Renal cortical epithelial cell (primary cell): Measurements from ENCODE around the gene HINFP. TPM values are rescaled to one million over a fixed set of nuclear protein-coding genes. Genes with fewer than 3 reads are reported as not detected.
"Not testable (repeated sequence)": the region's sequence is repeated elsewhere in the genome, so short reads cannot be mapped to it uniquely, and the experiment has no call there.

Source experiments
- DNase-seq: peaks from one replicate; pipeline ENCODE4 v3.0.0-alpha.2; 2011; ENCODE audit warnings: low read depth
- total RNA-seq: library from RNA; depleted of rRNA; stranded (reverse); fragments of >200 nt; gene quantifications from 2 replicates; pipeline ENCODE4 v1.2.3, GENCODE V29; 2014

HINFP gene
- total RNA-seq, 1 donor from 2014 or later = 20.8 TPM

DNA sequence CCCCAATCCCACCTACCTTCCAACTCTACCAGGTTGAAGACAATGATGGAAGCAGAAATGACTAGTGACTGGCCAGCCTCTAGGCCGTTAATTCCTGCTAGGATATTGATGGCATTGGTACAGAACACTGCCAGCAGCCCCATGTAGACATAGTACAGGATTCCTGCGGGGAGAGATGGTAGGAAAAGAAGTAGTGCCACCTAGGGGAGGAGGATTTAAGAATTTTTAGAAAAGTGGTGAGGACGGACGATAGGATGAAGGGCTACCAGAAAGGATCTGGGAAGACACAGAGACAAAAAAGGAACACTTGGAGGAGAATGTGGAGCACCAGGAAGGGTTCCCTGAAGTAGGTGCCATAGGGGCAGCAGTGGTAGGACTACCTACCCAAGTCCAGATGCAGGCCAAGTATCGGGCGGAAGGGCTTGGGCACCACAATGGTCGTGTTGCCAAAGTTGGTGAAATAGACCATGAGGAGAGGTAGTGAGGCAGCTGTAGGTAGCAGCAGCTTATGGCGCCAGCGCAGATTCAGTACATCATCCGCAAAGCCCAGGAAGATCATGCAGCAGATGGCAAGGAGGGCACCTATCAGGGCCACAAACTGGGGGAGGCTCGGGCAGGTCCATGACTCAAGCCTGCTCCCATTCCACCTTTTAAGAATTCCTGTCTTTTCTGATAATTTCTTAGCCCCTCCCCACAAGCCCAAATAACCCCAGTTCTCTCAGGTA is 21.0 kb upstream of the HINFP start:
- DNase-seq = peak; percentile 56

GRCh38 chr11:119100994-119101758 is 20.2 kb upstream of the HINFP start:
- DNase-seq = no peak

DNA sequence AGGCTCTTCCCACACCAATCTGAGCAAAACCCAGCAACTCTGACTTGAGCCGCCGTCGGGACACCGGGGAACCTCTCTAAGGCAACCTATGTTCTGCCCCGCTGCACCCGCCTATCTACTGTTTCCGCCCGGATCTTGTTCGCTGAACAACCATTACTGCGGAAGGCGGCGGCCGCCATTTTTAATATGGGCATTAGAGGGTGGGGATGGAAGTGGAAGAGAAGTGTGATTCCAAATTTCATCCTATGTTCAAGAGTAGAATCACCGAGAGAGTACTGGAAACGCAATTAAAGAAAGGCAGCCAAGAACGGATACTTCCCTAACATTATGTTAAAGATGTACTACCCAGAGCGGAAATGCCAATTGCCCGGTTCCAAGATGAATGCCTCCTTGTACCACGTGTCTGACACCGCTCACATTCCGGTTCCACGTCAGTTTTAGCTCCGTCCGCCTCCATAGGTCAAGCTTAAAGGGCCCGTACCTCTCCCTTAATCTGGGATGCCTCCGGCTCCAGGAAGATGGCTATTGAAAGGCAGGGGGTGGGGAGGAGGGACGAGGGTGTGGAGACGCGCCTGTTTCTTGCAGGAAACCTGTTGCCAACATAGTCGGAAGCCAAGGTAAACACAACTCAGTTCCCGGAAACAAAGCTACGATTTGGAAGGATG is 19.5 kb upstream of the HINFP start, which contains the start of gene DPAGT1:
DPAGT1 (minus strand) TSS at position 95 of the 665 bp plus-strand sequence. CDS start 198 bp downstream, outside the sequence.
- peak; percentile 94 for DNase-seq

DNA sequence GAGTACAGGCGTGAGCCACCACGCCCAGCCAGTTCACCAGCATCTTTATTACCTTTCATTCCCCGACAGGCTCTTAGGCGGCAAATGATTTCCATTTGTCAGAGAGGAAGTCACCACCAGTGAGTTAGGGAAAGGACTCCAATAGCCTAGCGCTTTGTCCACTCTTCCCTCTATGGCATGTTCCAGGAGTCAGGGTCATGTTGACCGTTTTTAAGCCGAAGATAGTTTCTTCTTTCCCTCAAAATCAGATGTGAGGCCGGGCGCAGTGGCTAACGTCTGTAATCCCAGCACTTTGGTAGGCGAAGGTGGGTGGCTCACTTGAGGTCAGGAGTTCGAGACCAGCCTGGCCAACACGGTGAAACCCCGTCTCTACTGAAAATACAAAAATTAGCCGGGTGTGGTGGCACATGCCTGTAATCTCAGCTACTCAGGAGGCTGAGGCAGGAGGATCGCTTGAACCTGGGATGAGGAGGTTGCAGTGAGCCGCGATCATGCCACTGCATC is 18.2 kb upstream of the HINFP start:
- not testable (repeated sequence) for DNase-seq

GRCh38 chr11:119103793-119104192 is 17.6 kb upstream of the HINFP start:
- DNase-seq = no peak

DNA sequence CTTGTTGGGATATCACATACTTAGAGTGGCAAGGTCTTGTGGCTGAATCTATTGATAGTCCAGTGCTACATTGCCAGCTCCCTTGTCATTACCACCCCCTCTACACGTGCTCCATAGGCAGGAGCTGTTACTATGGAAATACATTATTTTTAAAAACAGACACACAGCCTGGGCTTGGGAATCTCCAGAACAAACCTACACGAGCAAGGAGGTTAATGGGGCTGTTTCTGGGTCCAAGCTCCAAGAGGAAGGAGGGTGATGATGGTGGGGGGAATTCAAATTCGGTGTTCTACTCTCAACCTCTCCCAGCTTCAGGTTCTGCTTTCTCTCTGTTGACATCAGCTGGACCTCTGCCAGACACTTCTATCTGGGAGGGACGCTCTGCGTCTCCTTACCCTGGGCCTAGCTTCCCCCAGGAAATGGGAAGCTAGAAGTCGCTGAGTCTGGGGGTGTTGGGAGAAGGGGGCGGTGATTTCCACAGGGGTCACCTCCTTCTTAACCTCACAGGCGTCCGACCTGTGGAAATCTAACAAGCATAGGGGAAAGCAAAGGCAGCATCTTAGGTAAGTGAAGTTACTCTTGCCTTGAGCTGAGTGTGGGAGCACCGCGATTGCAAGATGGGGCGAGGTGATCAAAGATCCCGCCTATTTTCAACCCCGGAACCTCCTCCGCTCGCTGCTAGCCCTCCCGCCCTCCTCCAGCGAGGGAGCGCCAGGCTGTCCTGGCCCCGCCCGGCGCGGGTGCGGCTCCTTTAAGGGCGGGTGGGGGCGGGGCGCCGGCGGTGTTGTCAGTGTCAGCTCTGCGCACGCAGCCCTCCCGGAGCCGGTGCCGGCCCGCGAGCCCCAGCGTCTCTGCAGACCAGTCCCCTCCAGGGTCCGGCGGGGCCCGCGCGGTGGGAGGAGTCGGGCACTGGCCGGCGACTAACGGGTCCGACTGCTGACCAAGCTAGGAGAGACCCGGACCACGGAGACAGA is 14.5 kb upstream of the HINFP start, which contains the start of gene C2CD2L:
C2CD2L (plus strand) TSS at position 781 of the 974 bp plus-strand sequence. CDS start 398 bp downstream, outside the sequence.
- peak; percentile 76 for DNase-seq

GRCh38 chr11:119107538-119108145 is 13.7 kb upstream of the HINFP start:
- no peak for DNase-seq

- peak; percentile 54 for DNase-seq
Observed at GRCh38 chr11:119108146-119108856, 13.1 kb upstream of the HINFP start.

DNA sequence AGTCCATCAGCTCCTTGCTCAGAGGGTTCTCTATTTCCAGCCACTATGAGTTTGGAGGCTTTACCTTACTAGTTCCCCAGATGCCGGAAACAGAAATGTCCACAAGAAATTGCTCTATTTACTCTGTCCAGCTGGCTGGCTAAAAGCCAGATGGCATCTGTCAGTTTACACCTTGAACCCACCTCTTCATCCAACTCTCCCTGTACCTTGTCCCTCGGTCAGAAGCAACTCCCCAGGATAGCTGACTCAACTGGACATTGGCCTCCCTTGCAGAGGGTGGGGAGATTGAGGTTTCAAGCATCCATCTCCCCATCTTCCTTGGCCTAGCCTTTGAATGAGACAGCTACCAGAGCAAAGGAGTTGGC is 12.5 kb upstream of the HINFP start:
- no peak for DNase-seq

- DNase-seq = no peak
Observed at GRCh38 chr11:119109843-119110242, 11.5 kb upstream of the HINFP start.

DNA sequence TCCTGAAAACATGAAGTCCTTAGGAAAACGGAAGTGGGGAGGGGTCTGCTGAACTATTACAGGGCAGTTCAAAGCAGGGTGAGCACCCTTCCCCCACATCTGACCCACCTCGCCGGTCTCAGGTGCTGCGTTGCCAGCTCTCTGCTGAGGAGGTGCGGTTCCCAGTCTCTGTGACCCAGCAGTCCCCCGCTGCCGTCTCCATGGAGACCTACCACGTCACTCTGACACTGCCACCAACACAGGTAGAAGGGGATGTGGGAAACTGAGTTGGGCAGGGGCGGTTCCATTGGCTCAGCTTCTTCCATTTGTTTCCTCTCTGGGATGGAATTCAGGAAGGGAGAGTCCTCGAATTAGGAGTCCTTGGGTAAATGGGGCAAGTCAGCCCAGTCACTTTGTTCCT is 10.9 kb upstream of the HINFP start:
- no peak for DNase-seq

GRCh38 chr11:119111361-119111925 is 9.9 kb upstream of the HINFP start:
- no peak for DNase-seq

DNA sequence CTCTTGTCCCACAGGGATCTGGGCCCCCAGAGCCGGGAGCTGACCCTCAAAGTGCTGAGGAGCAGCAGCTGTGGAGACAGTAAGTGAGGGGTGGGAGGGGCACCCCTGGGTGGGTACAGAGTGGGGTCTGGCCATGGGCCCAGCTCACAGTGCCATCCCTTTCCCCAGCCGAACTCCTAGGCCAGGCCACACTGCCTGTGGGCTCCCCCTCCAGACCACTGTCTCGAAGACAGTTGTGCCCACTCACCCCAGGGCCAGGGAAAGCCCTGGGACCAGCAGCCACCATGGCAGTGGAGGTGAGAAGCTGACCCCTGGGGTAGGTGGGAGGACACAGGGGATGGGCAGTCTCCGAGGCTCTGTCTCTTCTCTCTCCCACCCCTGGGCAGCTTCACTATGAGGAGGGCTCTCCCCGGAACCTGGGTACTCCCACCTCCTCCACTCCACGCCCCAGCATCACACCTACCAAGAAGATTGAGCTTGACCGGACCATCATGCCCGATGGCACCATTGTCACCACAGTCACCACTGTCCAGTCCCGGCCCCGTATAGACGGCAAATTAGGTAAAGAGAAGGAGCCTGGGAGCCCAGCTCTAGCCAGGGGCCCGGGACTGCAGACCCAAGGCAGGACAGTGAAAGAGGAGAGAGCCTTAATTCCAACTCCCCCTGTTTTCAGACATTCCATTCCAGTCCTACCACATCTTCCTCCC is 8.9 kb upstream of the HINFP start:
- DNase-seq = no peak

GRCh38 chr11:119113716-119114115 is 7.7 kb upstream of the HINFP start:
- no peak for DNase-seq

DNA sequence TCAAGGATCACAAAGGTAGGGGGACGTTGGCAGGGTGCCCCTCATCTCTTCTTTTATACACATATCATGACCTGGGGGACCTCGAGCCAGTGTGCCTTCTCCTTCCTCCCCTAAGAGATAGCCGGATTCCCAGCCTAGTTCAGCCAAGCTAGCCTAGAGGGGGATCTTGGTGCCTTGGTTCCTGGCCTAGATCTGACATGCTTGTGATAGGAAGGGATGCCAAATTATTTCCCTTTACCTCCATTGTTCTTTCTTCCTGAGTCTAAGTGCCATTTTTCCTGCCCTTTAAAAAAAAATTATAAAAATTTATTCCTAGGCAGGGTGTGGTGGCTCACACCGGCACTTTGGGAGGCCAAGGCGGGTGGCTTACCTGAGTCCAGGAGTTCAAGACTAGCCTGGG is 7.0 kb upstream of the HINFP start:
- DNase-seq = no peak

DNA sequence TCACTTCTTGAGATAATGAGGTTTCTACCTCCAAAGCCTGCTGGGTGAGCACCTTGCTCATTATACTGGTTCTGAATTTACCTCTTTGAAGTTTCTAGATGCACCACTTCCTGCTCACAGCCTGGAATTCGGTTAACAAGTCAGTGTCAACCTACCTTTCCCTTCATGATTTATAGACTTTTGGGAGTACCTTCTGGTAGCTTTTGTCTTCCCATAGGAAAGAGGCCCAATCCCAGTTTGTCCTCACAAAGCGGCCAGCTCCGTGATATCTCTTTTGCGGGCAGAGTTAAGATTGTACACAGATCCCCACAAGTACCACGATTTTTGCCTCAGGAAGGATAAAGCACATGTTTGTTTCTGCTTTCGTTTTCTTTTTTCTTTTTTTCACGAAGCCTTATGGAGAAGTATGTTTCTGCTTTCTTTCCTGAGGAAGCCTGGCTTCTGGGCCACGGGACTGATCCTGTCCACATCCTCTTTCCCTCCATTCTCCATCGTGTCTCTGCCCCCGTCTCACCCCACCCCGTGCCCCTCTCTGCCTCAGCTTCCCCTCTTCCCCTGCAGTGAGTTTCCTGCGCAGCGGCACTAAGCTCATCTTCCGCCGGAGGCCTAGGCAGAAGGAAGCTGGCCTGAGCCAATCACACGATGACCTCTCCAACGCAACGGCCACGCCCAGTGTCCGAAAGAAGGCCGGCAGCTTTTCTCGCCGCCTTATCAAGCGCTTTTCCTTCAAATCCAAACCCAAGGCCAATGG is 5.7 kb upstream of the HINFP start:
- no peak for DNase-seq

DNA sequence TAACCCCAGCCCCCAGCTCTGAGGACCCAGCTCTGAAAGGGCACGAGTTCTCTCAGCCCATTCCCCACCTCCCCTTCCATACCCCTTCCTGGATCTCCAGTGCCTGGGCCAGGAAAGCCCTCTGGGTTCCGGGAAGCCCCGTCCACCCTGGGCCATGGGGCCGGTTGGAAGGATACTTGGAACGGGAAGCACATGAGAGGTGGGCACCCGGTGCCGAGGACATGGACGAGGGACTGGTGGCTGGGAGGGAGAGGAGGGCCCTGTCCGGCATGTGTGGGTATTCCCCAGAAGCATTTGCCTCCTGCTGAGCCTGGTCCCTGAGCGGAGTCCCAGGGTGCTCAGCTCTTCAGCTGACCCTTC is 5.2 kb upstream of the HINFP start:
- no peak for DNase-seq

GRCh38 chr11:119116601-119117000 is 4.8 kb upstream of the HINFP start:
- no peak for DNase-seq
